HT-29 (cell line): Measurements from ENCODE around the gene DNAH14. TPM values are rescaled to one million over a fixed set of nuclear protein-coding genes. Genes with fewer than 3 reads are reported as not detected.
A peak's percentile ranks its signal among the peaks of the same experiment; 100 is the strongest.

Experiments used
- DNase-seq: peaks from one replicate; pipeline ENCODE4 v3.0.0-alpha.2; 2015; ENCODE audit warnings: low spot score
- total RNA-seq: library from RNA; depleted of rRNA; stranded (reverse); fragments of >200 nt; shearing (Covaris generic); gene quantifications from 2 replicates; pipeline ENCODE4 v1.2.3, GENCODE V29; 2014

The DNAH14 gene
- total RNA-seq, 1 experiment from 2014 or later, result 3.9 TPM

DNA sequence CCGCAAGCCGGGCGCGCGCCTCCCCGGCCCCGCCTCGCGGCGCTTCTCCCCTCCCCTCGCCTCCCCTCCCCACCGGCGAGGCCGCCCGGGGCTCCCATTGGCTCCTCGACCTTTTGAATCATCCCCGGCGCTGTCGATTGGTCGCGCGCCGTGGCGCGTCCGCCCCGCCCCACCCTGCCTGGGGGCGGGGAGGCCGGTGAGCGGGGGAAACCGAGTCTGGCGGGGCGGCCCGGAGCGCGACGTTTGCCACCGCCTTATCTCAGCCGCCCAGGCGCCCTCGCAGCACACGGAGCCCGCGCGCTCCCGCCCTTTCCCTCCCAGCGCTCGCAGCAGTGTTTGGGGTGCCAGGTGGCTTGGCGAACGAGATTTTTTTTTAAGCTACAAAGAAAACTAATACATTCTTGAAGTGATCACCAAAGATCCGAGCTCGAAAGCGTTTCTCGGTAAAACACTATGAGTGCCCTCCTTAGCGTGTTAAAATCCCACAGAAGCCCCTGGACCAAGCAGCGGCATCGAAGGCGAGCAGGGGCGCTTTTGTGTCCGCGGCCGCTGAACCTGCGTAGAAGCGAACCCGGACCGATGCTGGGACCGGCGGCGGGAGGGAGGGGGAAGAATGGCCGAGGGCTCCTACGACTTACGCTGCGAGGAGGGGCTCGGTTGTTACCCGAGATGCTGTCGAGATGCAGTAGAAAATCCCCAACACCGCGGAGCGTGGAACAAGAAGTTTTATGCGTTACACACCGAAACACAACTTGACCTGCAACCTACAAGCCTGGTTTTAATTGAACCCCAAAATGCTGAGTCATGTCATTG, 498.8 kb downstream of the DNAH14 start:
- DNase-seq, result peak; percentile 92

DNA sequence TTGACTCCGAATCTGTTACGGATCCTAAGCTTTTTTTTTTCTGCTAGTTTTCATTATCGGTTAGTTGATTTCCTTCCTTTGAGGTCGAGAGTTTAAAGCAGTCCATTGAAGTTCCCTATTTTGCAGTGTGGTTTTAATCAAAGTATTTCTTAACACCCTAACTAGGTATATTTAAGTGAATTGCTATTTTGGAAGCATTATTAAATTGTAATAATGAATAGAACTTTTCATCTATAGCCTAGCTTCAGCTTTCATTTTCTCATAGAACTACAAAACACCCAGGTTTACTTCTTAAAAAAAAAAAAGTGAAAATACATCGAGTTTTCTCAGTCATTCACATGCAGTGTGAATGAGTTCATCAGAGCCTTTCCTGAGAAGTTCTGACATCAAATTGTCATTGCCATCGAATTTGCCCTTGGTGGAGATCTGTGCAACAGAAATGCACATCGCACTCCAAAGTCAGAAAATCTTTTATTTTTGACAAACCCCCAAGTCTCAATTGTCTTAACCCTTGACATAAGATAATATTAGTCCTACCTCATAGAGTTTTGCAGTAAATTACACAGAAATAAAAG, 499.5 kb downstream of the DNAH14 start:
- peak; percentile 72 for DNase-seq

DNA sequence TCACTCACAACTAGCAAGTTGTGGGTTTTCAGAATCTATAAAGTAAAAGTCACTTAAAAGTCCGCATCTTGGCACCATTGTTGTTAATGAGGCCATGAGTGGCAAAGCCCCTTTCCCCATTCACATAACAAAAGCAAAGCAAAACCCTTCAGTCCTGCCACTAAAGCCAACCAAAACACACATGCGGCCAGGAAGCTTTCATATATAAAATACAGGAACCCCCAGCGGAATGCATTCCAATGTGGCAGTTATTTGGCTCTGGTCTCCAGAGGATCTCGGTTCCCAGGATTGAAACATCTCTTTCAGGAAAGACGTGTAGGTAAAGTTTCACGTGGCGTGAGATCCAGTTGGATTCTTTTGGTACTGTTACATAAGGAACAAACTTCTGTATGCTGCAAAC, 500.8 kb downstream of the DNAH14 start:
- DNase-seq, result no peak

DNA sequence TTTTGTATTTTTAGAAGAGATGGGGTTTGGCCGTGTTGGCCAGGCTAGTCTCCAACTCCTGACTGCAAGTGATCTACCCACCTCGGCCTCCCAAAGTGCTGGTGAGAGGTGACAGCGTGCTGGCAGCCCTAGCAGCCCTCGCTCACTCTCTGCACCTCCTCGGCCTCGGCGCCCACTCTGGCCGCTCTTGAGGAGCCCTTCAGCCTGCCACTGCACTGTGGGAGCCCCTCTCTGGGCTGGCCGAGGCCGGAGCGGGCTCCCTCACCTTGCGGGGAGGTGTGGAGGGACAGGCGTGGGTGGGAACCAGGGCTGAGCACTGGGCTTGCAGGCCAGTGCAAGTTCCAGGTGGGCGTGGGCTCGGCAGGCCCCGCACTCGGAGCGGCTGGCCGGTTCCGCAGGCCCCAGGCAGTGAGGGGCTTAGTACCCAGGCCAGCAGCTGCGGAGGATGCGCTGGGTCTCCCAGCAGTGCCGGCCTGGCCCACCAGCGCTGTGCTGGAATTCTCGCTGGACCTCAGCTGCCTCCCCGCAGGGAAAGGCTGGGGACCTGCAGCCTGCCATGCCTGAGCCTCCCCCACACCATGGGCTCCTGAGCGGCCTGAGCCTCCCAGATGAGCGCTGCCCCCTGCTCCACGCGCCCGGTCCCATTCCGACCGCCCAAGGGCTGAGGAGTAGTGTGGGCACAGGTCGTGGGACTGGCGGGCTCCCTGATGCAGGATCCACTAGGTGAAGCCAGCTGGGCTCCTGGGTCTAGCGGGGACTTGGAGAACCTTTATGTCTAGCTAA, 501.8 kb downstream of the DNAH14 start:
- no peak for DNase-seq

DNA sequence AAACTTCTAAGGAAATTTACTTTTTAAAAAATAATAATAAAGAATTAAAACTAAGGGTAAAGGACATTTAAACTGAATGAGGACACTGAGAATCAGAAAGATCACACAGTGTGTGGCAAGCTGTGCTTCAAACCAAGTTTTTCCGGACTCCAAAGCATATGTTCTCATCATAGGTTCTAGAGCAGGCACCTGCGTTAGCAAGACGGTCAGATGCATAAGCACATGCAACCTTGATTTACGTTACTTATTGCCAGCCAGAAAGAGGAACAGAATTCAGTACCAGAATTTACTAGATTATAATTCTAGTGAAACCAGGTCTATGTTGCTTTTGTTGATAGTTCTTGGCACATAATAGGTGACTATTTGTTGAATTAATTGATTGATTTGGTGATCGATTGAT, 504.6 kb downstream of the DNAH14 start:
- DNase-seq, result no peak

DNA sequence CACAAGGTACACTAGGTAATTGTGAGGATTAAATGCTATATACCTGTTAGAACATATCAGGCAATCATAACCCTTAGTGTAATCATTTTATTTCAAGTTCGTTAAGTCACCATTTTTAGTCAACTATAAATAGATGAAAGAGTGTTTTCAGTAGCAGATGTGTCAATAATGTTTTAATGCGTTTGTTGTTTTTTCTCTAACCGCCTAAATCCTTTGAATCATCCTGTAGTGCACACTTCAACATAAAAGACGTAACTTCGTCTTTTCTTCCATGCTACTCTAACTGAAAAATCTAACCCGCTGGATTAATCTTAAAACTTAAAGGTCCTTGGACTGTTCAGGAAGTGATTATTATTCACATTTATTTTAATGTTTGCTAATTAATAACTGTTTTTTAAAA, 505.6 kb downstream of the DNAH14 start:
- no peak for DNase-seq

DNA sequence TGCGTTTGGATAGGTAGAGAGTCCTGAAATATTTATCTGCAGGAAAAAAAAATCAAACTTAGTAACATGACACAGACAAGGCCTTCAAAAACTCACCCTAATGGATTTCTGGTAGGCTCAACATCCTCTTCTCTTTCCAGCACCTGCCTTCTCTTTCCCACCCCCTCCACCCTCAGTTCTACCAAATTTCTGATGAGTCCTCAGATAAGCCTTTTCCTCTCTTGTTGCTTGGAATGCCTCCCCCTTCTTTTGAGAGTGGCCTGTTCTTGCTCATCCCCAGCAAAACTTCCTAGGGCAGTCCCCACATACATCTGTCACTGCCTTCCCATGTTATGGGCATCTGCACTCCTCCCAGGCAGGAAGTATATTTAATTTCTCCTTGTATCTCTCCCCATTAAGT, 506.0 kb downstream of the DNAH14 start:
- no peak for DNase-seq

DNA sequence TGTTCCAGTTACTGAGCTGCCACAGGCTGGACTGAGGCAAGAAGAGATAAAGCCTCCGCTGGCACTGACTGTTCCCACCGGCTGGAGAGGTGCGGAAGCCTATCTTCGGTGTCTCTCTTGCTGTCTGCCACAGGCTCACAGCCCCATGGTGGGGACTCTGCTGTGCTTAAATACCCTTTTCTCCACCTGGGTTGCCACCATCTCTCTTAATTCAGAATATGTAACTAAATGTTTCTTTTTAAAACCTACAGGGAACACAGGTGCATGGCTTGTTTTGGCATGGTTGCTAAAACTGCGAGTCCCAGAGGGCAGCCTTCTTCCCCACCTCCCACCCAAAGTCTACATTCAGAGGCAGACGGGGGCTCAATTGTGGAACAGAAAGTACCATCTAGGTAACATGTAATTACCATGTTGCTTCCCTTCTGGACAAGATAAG, 506.5 kb downstream of the DNAH14 start:
- DNase-seq, result no peak

DNA sequence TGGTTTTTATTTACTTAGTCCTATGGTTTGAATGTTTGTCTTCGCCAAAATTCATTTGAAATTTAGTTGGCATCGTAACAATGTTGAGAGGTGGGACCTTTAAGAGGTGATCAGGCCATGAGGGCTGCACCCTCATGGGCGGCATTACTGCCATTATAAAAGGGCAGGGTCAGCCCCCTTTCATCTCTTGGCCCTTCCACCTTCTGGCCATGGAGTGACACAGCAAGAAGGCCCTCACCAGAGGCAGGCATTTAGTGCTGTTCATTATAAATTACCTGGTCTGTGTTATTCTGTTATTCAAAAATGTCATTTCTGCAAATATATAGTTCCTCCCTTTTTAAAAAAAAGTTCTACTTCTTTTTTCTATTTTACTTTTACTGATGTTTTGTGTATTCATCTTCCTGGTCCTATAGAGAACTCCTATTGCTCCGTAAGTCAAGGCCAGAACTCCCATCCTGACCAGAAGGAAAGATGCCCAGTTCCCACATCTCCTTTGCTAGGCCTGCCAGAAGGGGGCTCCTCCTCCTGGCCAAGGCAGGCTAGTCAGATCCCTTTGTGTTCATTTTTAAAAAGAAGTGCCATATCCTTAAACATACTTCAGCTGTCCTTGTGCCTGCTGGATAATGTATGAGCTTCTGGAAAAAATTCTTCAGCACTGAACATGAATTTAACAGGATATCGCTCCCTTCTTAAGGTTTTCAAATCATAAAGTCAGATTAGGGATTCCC, 508.4 kb downstream of the DNAH14 start:
- peak; percentile 45 for DNase-seq

DNA sequence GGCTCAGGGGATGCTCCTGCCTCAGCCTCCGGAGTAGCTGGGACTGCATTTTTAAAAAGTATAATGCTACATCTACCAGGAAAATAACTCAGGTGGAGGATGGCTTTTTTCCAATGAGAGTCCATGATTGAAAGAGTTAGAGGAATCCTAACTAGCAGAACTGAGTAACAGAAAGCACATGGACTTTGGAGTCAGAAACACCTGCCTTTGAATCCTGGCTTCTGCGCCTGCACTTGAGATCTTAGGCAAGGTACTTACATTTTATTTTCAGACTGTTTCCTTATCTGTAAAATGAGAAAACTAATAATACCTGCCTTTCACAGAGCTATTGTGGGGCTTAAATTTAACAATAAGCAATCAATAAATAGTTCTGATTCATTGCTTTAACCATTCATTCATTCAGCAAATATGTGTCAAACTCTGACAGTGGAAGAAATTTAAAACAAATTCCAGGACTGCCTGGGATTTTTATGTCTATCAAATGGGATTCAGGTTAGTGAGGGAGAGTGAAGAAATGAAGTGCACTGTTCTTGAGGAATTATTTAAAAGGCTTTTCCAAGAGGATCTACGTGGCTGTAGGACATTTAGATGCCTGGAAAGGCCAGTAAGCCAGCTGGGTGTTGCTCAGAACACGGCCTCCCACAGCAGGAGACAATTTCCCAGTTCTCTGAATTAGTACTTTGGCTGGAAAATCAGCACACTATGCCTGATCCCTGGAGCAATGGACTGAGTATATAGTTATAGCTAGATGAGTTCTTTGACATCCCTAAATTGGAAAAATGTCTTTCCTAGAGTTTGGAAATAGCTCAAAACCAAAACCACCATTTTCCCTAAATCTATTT, 511.1 kb downstream of the DNAH14 start:
- DNase-seq, result no peak

DNA sequence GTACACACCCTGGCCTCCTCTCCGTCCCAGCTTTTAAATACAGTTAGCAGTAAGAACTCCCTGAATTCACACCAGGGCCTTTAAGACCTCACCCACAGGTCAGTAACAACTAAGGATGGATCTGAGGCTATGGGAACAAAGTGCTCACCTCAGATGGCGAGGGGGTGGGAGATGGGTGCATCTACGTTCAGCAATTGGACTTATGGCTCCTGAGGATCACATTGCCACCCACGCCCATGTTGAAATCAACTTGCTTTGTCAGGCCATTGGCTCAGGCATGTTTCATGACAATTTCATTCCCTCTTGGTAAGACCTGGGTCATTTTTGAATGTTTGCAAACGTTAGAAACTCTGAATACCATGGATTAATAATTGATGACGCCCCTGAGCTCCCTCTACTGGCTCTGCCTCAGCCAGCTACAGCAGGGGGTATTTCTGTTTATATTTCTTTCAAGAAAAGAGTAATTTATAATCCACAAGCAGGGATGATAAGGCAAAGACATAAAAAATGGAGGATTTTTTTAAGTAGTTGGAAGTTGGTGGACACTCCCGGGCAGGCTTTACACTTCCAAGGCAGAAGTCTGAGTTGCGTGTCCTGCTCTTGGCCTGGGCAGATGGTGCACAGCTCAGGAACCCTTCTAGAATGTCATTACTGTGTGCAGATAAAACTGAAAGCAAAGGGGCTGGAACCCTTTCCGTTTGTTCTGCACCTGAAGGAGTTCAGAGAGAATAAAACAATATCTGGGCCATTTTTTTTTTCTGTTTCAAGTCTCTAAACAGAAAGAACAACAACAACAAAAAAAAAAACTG, 512.0 kb downstream of the DNAH14 start:
- peak; percentile 52 for DNase-seq

DNA sequence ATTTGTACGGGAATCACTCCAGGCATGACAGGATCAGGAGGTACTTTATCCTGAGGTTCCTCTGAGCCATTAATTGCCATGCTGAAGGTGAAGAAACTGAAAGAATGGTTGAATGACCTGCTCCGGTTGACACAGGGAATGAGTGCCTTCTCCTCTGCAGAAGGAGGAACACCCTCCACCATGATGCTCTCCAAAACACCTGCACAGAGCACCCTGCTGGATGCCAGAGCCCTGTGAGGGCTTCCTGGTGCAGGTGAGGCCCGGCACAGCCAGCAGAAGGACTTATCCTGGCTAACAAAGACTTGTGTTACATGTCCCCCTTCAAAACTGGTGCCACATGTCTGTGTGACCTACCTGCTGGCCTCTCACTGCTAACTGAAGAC, 512.6 kb downstream of the DNAH14 start:
- no peak for DNase-seq

DNA sequence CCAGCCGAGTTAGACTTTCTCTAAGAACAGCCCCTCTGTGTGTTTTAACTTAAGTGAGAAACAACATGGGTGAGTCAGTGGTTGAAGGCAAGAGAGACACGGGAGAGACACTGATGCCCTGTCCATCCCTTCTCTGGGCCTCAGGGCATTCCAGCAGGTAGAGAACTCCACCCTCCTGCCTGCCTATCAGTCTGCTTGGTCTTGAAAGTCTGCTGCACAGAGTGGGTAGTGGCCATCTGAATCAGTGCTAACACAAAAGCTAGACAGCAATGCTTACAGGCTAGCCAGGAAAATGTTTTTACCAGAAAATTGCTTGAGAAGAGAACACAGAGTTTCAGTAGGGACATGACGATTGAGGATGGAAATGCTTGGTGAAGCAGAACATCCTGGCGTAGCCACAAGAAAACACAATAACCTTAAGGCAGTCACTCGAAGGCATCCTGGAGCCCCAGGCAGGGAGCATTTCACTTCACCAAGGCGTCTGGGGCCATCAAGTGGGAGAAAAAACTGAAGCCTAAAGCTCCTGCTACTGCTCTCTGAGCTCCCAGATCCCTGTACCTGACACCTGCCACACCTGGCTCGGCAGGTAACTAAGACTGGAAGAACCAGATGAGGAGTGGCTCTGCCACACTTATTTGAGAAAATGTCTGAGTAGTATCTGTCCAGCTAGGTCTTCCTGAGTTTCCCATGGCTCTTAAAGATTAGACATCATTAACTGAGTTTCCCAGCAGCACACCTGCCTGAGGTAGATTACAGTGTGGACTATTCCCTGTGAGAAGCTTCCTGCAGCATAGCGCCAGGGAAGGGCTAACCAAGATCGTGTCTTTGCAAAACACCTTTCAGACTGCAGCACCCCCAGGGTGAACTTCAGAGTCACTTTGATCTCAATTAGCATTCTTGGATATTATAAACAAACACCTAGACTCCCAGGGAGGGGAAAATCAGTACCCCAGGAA, 516.4 kb downstream of the DNAH14 start:
- peak; percentile 68 for DNase-seq

DNA sequence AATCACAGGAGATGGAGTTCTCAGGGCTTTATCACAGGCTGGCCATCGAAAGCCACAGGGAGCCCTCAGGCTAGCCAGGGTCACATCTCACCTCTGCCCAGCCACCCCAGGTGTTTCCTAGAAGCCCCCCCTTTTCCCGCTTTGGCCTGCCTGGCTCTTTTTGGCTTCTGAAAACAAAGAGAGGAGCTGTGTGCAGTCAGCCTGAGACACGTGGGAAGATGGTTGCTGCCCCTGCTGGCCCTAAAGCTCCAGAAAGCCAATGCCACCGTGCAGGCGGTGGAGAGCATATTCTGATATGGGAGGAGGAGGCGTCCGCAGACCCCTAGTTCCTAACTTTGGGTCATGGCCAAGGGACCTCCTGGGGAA, 517.1 kb downstream of the DNAH14 start:
- no peak for DNase-seq

DNA sequence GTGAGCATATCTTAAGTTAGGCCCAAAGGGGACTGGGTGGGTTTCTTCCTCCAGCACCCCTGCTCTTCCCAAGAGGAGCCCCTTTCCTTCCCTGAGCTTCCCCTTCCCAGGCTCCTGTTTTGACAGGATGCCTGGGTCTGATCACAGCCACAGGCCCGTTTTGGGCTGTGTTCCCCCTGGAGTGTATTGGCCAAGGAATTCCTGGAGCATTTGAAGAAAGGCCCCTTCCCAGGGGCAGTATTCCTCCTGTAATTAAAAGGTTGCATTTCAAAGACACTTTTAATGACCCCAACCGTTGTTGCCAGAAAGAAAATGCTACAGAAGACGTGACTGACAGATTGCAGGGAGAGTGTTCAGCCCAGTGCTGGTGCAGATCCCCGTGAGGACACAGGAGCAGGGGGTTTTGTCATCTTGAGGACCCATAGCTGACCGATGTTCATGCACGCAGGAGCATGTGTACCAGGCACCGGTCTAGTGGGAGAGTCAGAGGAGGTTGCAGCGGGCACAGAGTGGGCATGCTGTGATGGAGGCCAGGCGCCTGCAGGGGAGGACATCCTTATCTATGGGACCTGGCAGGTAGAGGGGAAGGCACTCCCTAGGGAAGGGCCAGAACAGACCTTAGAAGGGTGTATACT, 517.6 kb downstream of the DNAH14 start:
- DNase-seq, result no peak

DNA sequence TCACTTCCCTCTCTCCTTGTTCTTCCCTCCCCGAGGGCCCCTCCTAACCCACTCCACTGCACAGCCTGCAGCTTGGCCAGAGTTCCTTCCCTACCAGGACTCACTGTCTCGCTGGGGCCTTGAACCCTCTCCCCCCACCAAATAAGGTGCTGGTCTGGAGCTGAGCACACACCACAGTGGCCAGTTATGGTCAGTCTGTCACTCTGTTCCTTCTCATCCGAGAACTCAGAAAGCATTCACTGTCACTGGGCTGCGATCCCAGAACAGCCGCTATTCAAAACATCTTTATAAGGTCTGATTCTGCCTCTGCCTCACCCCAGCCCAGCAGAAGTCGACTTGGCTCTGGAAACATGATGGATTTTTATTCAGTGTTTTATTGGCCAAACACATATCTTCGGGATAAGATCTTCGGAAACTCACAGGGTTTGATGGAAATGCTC, 518.2 kb downstream of the DNAH14 start:
- no peak for DNase-seq

DNA sequence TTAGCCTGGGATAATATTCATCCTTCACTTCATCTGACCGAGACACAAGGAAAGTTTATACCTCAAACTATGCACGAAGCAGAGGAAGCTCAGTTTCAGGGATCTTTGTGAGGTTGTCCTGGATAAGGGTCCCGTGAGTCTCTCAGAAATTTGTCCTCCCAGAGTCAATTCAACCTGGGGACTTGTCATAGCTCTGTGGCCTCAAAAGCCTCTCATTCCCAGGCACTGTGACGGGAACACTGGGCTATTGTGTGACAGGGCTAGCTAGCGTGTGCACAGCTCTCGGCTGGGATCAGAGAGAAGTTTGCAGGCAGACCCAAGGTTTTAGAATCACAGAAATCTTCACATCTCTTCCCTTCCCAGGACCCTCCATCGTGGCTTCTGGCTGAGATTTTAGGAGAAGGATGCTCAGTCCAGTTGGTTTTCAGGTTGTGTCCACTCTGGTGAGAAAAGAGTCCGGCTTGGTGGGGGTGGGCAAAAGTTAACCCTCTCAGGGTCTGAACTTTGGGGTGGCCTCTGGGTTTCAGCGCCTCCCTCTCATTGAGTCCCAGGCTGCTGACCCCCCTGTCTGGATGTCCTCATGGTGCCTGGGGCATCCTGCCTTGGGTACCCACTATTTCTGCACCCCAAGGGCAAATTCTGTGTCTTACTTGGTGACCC, 518.8 kb downstream of the DNAH14 start:
- DNase-seq, result no peak
